Ovary (tissue), 3 donors: ENCODE results near the gene TRIL.

Experiments
- CTCF ChIP-seq, 3 donors: fragments of 450-650 bp in 2 of 3; fragments of 200-600 bp in 1 of 3; IDR thresholded peaks; one replicate each; pipeline versions ENCODE4 v1.5.1 to v1.8.0; 2016 to 2022; ENCODE audit warnings: antibody characterized with exemption in 3 of 3, mild to moderate bottlenecking in 1 of 3
- EP300 ChIP-seq: sonication (generic); formaldehyde crosslinking; IDR thresholded peaks from one replicate; pipeline ENCODE4 v1.6.1; 2017; ENCODE audit warnings: antibody characterized with exemption
- donor health status: DM: no; HTN: no; CAD: no.

GRCh38 chr7:28939367-28939766 is 18.8 kb downstream of the TRIL start:
- TF ChIP-seq CTCF (IDR thresholded peaks at IDR 0.05): no peak
- TF ChIP-seq EP300: no peak
